Measurements from ENCODE around the gene EFEMP1.
A peak's percentile ranks its signal among the peaks of the same experiment; 100 is the strongest.

EFEMP1 gene

DNA sequence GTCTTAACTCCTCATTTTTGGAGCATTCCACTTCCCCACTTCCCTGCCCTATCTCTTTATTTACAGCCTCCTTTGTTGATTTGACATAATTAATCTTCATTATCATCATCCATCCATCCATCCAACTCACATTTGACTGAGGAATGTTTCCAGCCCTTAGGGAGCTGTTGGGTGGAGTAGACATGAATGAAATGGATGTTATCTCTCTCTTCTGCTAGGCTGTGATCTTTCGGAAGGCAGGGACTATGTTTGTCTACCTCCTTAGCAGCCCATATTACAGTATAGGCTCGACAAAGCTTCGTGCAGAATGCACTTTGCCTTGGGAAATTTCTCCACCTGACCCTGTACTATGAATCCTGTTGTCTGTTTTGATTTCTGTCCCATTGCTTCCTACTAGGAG is 7.7 kb upstream of the EFEMP1 start:
- DNase-seq: no peak

DNA sequence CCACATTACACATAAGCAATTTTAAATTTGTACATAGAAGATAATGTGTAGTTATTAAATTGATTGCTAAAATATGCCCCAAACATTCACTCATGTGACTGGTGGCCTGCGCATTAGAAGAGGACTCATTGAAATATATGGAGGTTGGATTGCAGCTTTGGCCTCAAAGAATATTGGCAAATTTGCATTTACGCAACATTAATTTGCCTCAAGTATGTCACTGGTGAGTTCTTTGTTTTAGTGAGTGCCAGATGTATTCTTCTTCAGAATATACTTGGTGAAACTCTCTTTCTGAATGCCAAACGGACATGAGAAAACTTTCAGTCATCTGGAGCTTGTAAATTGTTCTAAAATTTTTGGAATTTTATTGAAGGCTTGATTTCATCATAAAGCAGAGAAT is 5.9 kb upstream of the EFEMP1 start:
- DNase-seq: no peak

GRCh38 chr2:55926974-55927373 is 3.4 kb upstream of the EFEMP1 start:
- no peak for DNase-seq

DNA sequence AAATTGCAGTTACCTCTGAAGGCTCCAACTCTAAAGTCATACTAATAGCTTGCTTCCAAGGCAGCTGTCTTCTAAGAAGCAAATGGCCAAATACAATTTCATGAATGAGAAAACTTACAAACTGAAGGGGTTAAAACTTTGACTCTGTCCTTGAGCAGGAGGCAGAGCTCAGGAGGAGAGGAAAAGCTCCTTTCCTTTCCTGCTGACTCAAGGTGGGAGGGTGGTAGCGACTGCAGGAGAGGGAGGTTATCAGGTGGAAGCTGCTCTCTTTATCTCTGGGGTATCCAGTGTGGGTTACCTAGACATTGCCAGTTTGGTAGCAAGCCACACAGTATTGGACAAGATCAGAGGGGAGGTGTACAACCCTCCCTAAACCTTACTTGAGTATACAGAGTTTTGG is 2.7 kb upstream of the EFEMP1 start:
- DNase-seq: no peak

DNA sequence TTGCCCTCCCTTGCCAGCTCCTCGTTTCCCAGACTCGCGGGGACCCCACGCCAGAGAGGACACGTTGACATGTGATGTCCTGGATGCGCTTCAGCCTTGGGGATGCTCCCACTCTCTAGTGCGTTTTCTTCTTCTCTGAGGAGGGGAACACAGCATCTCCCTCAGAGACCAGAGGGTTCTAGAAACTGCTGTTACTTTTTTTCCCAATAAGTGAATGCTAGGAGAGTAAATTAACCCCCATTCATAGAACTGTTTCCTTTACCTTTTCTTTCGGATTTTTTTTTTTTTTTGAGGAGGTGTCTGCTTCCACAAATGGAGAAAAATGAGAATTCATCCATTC is 370 bp upstream of the EFEMP1 start:
- DNase-seq: peak in 1 of 14 donors; percentile 1

GRCh38 chr2:55922291-55922907 is 1.2 kb downstream of the EFEMP1 start:
- peak in 1 of 14 donors; percentile 7 for DNase-seq

GRCh38 chr2:55919574-55919973 is 4.0 kb downstream of the EFEMP1 start:
- DNase-seq: no peak

- DNase-seq: no peak
Measured at GRCh38 chr2:55918856-55919255, 4.7 kb downstream of the EFEMP1 start.

- DNase-seq: no peak
Measured at GRCh38 chr2:55917713-55918390, 5.7 kb downstream of the EFEMP1 start.

DNA sequence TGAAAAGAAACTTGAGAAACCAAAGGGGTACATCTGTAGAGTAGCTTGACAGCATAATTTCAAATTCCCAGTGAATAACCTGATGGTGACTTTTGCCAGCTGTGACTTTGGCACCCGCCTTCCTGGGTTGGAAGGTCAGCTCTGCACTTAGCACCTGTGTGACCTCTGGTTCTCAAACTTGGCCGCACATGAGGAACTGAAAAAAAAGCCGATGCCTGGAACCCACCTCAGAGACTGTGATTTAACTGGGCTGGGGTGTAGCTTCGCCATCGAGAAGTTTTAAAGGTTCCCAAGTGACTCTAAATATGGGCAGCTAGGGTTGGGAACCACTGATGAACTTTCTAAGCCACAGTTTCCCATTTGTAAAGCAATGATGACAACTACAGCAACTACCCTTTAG is 6.5 kb downstream of the EFEMP1 start:
- no peak for DNase-seq

GRCh38 chr2:55916473-55917049 is 7.0 kb downstream of the EFEMP1 start:
- no peak for DNase-seq

- no peak for DNase-seq
Measured at GRCh38 chr2:55914786-55915185, 8.8 kb downstream of the EFEMP1 start.

GRCh38 chr2:55912926-55913325 is 10.7 kb downstream of the EFEMP1 start:
- no peak for DNase-seq

- DNase-seq: no peak
Measured at GRCh38 chr2:55910077-55910476, 13.5 kb downstream of the EFEMP1 start.

GRCh38 chr2:55907686-55908085 is 15.9 kb downstream of the EFEMP1 start:
- DNase-seq: no peak

DNA sequence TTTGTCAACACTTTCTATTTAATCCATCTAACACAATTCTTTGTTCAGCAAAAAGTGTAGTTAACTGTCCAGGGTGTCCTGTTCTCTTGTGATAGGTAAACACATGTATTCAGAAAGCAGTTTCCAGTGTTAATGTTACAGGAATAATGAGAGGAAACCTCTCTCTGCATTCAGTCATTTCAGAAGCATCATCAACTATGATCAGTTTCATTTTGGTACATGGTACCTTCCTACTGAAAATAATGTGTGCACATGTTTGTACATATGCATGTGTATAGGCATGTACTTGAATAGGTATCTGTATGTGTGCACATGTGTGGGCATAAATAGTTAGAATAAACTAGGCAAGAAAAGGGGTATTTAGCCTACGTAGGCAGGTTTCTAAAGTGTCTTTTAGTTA is 16.6 kb downstream of the EFEMP1 start:
- DNase-seq: no peak

DNA sequence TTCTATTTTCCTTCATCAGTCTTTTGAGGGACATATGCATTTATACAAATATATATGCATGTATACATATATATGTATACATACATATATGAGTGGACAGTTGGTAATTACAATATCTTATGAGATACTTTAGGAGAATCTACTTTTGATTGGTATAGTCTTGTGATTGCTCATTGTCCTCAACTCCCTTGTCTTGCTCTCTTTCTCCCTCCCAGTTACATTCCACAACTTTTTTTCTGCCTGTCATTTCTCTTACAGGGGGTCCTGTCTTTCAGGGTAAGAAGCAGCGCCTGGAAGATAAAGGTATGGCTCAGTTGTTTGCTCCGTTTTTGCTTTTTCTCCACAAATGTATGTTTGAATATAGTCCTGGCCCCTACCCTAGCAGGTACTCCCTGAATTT is 19.9 kb downstream of the EFEMP1 start:
- no peak for DNase-seq

- no peak for DNase-seq
Measured at GRCh38 chr2:55902971-55903370, 20.6 kb downstream of the EFEMP1 start.

- no peak for DNase-seq
Measured at GRCh38 chr2:55902429-55902828, 21.2 kb downstream of the EFEMP1 start.

GRCh38 chr2:55901941-55902340 is 21.6 kb downstream of the EFEMP1 start:
- DNase-seq: no peak

DNA sequence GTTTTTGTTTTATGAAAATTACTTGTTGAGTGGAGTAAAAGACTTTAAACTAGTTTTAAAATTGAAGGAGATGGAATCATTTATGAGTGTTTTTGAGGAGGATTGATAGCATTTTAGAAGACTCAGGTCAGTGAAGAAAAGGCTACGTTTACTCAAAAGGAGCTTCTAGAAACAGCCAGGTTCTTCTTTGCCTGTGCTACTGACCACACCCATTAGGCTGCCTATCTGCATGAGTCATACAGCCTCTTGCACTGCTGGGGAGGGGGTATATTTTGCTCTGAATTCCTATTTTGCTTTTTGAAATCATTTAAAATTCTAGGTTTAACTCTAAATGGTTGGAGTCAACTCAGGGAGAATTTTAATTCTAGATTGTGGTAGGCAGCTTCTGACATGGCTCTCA is 22.3 kb downstream of the EFEMP1 start:
- no peak for DNase-seq

GRCh38 chr2:55899881-55900280 is 23.7 kb downstream of the EFEMP1 start:
- DNase-seq: no peak

GRCh38 chr2:55898386-55899040 is 25.1 kb downstream of the EFEMP1 start:
- DNase-seq: no peak

- DNase-seq: no peak
Measured at GRCh38 chr2:55896633-55897032, 26.9 kb downstream of the EFEMP1 start.

All from C1 segment of cervical spinal cord (tissue), 14 donors.